Measurements from ENCODE around the gene CTNNA2.
A peak's percentile ranks its signal among the peaks of the same experiment; 100 is the strongest.

Gene CTNNA2

GRCh38 chr2:79941179-79941578 is 428.3 kb downstream of the CTNNA2 start:
- DNase-seq, result no peak

- no peak for DNase-seq
Observed at GRCh38 chr2:79944205-79944604, 431.4 kb downstream of the CTNNA2 start.

- no peak for DNase-seq
Observed at GRCh38 chr2:79945653-79946445, 433.0 kb downstream of the CTNNA2 start.

- DNase-seq, result no peak
Observed at GRCh38 chr2:79947751-79948150, 434.9 kb downstream of the CTNNA2 start.

GRCh38 chr2:79950526-79950925 is 437.7 kb downstream of the CTNNA2 start:
- DNase-seq, result no peak

- DNase-seq, result no peak
Observed at GRCh38 chr2:79952616-79953015, 439.8 kb downstream of the CTNNA2 start.

- no peak for DNase-seq
Observed at GRCh38 chr2:79960035-79960434, 447.2 kb downstream of the CTNNA2 start.

- DNase-seq, result no peak
Observed at GRCh38 chr2:79960519-79960918, 447.7 kb downstream of the CTNNA2 start.

- no peak for DNase-seq
Observed at GRCh38 chr2:79964966-79965365, 452.1 kb downstream of the CTNNA2 start.

- DNase-seq, result no peak
Observed at GRCh38 chr2:79966369-79966768, 453.5 kb downstream of the CTNNA2 start.

GRCh38 chr2:79966882-79967281 is 454.0 kb downstream of the CTNNA2 start:
- DNase-seq, result no peak

- DNase-seq, result no peak
Observed at GRCh38 chr2:79971807-79972206, 459.0 kb downstream of the CTNNA2 start.

GRCh38 chr2:79972661-79973060 is 459.8 kb downstream of the CTNNA2 start:
- no peak for DNase-seq

- no peak for DNase-seq
Observed at GRCh38 chr2:79975791-79976565, 463.1 kb downstream of the CTNNA2 start.

GRCh38 chr2:79977792-79978191 is 464.9 kb downstream of the CTNNA2 start:
- DNase-seq, result no peak

- no peak for DNase-seq
Observed at GRCh38 chr2:79980116-79980515, 467.3 kb downstream of the CTNNA2 start.

- peak; percentile 59 for DNase-seq
Observed at GRCh38 chr2:79980816-79981215, 468.0 kb downstream of the CTNNA2 start.

GRCh38 chr2:79981316-79981715 is 468.5 kb downstream of the CTNNA2 start:
- DNase-seq, result no peak

GRCh38 chr2:79982445-79982844 is 469.6 kb downstream of the CTNNA2 start:
- peak; percentile 61 for DNase-seq

- DNase-seq, result no peak
Observed at GRCh38 chr2:79984476-79984875, 471.6 kb downstream of the CTNNA2 start.

- no peak for DNase-seq
Observed at GRCh38 chr2:79985145-79985544, 472.3 kb downstream of the CTNNA2 start.

GRCh38 chr2:79985571-79985970 is 472.7 kb downstream of the CTNNA2 start:
- DNase-seq, result no peak

GRCh38 chr2:79993144-79993543 is 480.3 kb downstream of the CTNNA2 start:
- DNase-seq, result no peak

GRCh38 chr2:79994161-79994560 is 481.3 kb downstream of the CTNNA2 start:
- no peak for DNase-seq

Data from midbrain (tissue), 1 donor.